Calu3 (cell line): Measurements from ENCODE around the gene WDR35. TPM values are rescaled to one million over a fixed set of nuclear protein-coding genes. Genes with fewer than 3 reads are reported as not detected.

ENCODE experiments used
- BruUV-seq: library from RNA; stranded (reverse); fragments of 400-500 nt; replicated peaks from 2 replicates; lab custom pipeline; 2021; lab: Mats Ljungman, UMichigan
- CTCF ChIA-PET: fragments of 300-600 bp; sonication (Branson Sonifier 250); formaldehyde crosslinking; loops from one replicate; lab custom pipeline; 2022; ENCODE audit warnings: antibody characterized with exemption; lab: Charles Lee
- DNase-seq: peaks from one replicate; pipeline ENCODE4 v3.0.0; 2022
- H3K27ac Mint-ChIP-seq: one replicate; pipeline ENCODE4 v1.8.0; 2022; ENCODE audit warnings: mixed read lengths; ENCODE audit not compliant: unreplicated experiment
- H3K27me3 Mint-ChIP-seq: one replicate; pipeline ENCODE4 v1.8.0; 2022; ENCODE audit warnings: mixed read lengths; ENCODE audit not compliant: unreplicated experiment
- H3K36me3 Mint-ChIP-seq: one replicate; pipeline ENCODE4 v1.8.0; 2022; ENCODE audit warnings: mild to moderate bottlenecking, moderate library complexity, mixed read lengths; ENCODE audit not compliant: insufficient read depth, unreplicated experiment
- H3K4me1 Mint-ChIP-seq: one replicate; pipeline ENCODE4 v1.8.0; 2022; ENCODE audit warnings: mild to moderate bottlenecking, low read depth, mixed read lengths; ENCODE audit not compliant: unreplicated experiment
- H3K4me3 Mint-ChIP-seq: one replicate; pipeline ENCODE4 v1.8.0; 2022; ENCODE audit warnings: mild to moderate bottlenecking, low read depth, moderate library complexity, mixed read lengths; ENCODE audit not compliant: unreplicated experiment
- H3K9me3 Mint-ChIP-seq: one replicate; pipeline ENCODE4 v1.8.0; 2022; ENCODE audit warnings: low read depth, mixed read lengths; ENCODE audit not compliant: unreplicated experiment
- intact Hi-C: fragments of 100-400 bp; cut with micrococcal nuclease; formaldehyde crosslinking; loops from one replicate; pipeline ENCODE4 v1.10.0; 2022; ENCODE audit not compliant: unreplicated experiment
- total RNA-seq: library from RNA; stranded (reverse); gene quantifications from 2 replicates; pipeline ENCODE4 v1.2.3, GENCODE V29; 2022
- TF ChIP-seq, protein P1 (sequence below): fragments of 200-600 bp; IDR thresholded peaks from one replicate; pipeline ENCODE4 v1.8.0; 2022; ENCODE audit warnings: antibody characterized with exemption; ENCODE audit not compliant: unreplicated experiment

Gene WDR35
- total RNA-seq, 1 experiment from 2014 or later = 9.8 TPM

DNA sequence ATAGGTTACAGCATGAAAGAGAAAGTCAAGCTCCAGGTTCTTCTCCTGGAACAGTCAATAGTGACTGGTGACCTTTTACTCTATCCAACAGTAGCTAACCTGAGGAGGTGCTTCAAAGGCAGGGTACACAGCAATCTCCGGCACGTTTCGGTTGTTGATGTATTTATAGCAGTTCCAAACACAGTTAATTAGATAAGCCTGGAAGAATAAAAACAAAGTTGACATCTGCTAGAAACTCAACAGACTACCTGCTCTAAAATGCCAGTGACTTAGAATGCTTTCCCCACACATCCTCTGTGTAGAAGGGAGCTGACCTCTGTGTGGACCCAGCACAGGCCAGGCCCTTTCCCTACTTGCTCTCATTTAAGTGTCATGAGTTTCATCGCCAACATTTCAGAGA is 44.3 kb upstream of the WDR35 start:
- CTCF ChIA-PET = interaction anchor here (1.8 kb wide), 1 partner anchor 19 kb away, joined by 4 read pairs; no protein-coding TSS in a partner anchor
- peaks cover 49% of the 10 kb centered on the region for H3K36me3 Mint-ChIP-seq
- H3K4me1 Mint-ChIP-seq = peaks cover 12% of the 10 kb centered on the region
- no TSS peak for BruUV-seq
- no peaks in the 10 kb centered on the region for H3K27me3 Mint-ChIP-seq
- TF ChIP-seq, protein P1, sequence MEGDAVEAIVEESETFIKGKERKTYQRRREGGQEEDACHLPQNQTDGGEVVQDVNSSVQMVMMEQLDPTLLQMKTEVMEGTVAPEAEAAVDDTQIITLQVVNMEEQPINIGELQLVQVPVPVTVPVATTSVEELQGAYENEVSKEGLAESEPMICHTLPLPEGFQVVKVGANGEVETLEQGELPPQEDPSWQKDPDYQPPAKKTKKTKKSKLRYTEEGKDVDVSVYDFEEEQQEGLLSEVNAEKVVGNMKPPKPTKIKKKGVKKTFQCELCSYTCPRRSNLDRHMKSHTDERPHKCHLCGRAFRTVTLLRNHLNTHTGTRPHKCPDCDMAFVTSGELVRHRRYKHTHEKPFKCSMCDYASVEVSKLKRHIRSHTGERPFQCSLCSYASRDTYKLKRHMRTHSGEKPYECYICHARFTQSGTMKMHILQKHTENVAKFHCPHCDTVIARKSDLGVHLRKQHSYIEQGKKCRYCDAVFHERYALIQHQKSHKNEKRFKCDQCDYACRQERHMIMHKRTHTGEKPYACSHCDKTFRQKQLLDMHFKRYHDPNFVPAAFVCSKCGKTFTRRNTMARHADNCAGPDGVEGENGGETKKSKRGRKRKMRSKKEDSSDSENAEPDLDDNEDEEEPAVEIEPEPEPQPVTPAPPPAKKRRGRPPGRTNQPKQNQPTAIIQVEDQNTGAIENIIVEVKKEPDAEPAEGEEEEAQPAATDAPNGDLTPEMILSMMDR = no peak
- H3K27ac Mint-ChIP-seq = no peak overlapping the region
- DNase-seq = no peak
- peaks cover 13% of the 10 kb centered on the region for H3K9me3 Mint-ChIP-seq
- no peak overlapping the region for H3K4me3 Mint-ChIP-seq
- intact Hi-C loops = no loop called here

GRCh38 chr2:20033322-20033721 is 43.4 kb upstream of the WDR35 start:
- DNase-seq = no peak
- intact Hi-C loops = no loop called here
- peaks cover 13% of the 10 kb centered on the region for H3K9me3 Mint-ChIP-seq
- no TSS peak for BruUV-seq
- H3K27me3 Mint-ChIP-seq = no peaks in the 10 kb centered on the region
- no peak overlapping the region for H3K27ac Mint-ChIP-seq
- TF ChIP-seq, protein P1 = no peak
- no peak overlapping the region for H3K4me3 Mint-ChIP-seq
- peaks cover 54% of the 10 kb centered on the region for H3K36me3 Mint-ChIP-seq
- CTCF ChIA-PET = interaction anchor here (0.5 to 1.8 kb wide), 2 partner anchors 18 to 285 kb away, joined by 3 to 4 read pairs; no protein-coding TSS in a partner anchor
- peaks cover 12% of the 10 kb centered on the region for H3K4me1 Mint-ChIP-seq

DNA sequence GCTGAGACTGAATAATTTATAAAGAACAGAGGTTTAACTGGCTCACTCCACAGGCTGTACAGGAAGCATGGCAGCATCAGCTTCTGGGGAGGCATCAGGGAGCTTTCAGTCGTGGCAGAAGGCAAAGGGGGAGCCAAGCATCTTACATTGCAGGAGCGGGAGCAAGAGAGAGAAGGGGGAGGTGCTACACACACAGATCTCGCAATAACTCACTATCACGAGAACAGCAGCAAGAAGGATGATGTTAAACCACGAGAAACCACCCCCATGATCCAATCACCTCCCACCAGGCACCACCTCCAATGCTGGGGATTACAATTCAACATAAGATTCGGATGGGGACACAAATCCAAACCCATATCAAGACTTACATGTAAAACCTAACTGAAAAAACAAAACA is 40.3 kb upstream of the WDR35 start:
- H3K27ac Mint-ChIP-seq = no peak overlapping the region
- peaks cover 13% of the 10 kb centered on the region for H3K9me3 Mint-ChIP-seq
- BruUV-seq = no TSS peak
- TF ChIP-seq, protein P1 = no peak
- peaks cover 8% of the 10 kb centered on the region for H3K4me1 Mint-ChIP-seq
- H3K27me3 Mint-ChIP-seq = no peaks in the 10 kb centered on the region
- CTCF ChIA-PET = interaction anchor here (0.7 kb wide), 1 partner anchor 102 kb away, joined by 3 read pairs; no protein-coding TSS in a partner anchor
- DNase-seq = no peak
- no peak overlapping the region for H3K4me3 Mint-ChIP-seq
- intact Hi-C loops = no loop called here
- H3K36me3 Mint-ChIP-seq = peaks cover 43% of the 10 kb centered on the region

DNA sequence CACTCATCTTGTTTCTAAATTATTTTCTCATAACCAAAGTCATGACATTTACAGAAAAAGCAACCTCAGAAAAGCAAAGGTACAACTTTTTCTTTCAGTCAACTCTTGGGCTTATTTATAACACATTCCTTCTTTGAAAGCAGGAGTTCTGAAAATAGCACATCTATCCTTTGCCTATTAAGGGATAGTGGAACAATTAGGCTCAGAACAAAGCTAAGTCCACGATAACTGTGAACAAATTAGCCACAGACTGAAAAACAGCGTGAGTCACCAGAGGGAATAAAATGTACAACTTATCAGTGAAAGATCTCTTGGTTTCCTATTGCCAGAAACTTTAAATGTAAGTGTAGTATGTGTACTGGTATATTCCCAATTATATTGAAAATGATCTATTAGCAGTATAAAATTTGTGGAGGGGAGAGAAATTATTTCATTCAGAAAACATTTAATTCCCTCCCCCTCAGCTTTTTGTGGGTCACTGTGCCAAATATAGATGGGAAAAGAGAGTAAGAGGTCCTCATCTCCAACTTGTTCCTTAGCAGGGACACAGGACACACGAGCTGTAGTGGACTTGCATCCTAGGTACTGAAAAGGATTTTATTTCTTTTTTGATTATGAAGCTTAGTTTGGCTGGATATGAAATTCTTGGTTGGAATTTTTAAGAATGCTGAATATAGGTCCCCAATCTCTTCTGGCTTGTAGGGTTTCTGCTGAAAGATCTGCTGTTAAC is 38.0 kb upstream of the WDR35 start:
- H3K9me3 Mint-ChIP-seq = peaks cover 14% of the 10 kb centered on the region
- TF ChIP-seq, protein P1 = no peak
- DNase-seq = no peak
- CTCF ChIA-PET = interaction anchor here (0.6 kb wide), 1 partner anchor 12 kb away, joined by 3 read pairs; no protein-coding TSS in a partner anchor
- peaks cover 8% of the 10 kb centered on the region for H3K4me1 Mint-ChIP-seq
- no peaks in the 10 kb centered on the region for H3K27me3 Mint-ChIP-seq
- H3K36me3 Mint-ChIP-seq = peaks cover 37% of the 10 kb centered on the region
- no TSS peak for BruUV-seq
- H3K4me3 Mint-ChIP-seq = no peak overlapping the region
- intact Hi-C loops = no loop called here
- H3K27ac Mint-ChIP-seq = no peak overlapping the region
